T-helper 1 cell treated with Interleukin-12 subunit alpha and Interleukin-12 subunit beta and Interleukin-4 antibody, amounts not matched to agents 30 ng/mL and 1 ng/mL, for 36 hours (primary cell): ENCODE measurements around the gene CYP27A1. TPM values are rescaled to one million over a fixed set of nuclear protein-coding genes. Genes with fewer than 3 reads are reported as not detected.
"Not testable (repeated sequence)": the region's sequence is repeated elsewhere in the genome, so short reads cannot be mapped to it uniquely, and the experiment has no call there.

Experiments
- intact Hi-C: fragments of 100-400 bp; cut with micrococcal nuclease; formaldehyde crosslinking; loops from one replicate; pipeline ENCODE4 v1.15.1; 2024
- total RNA-seq: library from RNA; stranded (reverse); gene quantifications from 2 replicates; pipeline ENCODE4 v1.2.3, GENCODE V29; 2022

The CYP27A1 gene
- total RNA-seq, 1 donor from 2014 or later: 0.17 TPM

DNA sequence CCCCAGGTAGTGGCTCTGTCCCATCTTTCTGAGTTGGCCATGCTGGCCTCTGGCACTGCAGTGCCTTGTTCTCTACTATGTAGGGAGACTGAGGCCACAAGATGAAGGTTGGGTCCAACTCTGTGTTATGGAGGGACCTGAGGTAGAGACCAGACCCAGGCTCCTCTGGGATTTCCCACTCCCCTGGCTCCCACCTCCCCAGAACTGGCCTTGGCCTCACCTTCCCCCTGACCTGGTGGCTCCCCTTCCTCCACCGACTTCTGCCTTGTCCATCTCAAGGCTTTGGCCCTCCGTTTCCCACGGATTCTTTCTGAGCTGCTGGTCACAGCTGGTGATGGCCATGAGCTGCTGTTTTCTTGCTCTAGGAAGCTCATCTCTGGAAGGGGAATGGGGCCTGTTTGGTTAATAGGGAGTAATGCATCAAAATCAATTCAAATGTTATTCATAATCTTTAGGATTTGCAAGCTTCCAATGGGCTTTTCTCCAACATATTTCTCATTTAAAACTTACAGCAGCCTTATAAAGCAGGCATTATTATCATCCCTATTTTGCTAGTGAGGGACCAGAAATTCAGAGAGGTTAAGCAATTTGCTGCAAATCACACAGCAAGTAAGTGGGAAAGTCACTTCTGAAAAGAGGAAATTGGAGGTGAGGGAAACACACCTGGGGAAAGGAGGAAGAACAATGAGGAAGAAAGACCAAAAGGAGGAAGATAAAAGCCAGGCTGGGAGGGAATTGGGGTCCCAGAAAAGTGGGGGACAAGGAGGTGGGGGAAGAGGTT lies 48.8 kb downstream of the CYP27A1 start:
- intact Hi-C loops: no loop called here

- intact Hi-C loops: no loop called here
Measured at GRCh38 chr2:218831378-218831990, 49.5 kb downstream of the CYP27A1 start, which contains the start of gene PRKAG3. TSS of gene PRKAG3 (minus strand) at chr2:218831803.

DNA sequence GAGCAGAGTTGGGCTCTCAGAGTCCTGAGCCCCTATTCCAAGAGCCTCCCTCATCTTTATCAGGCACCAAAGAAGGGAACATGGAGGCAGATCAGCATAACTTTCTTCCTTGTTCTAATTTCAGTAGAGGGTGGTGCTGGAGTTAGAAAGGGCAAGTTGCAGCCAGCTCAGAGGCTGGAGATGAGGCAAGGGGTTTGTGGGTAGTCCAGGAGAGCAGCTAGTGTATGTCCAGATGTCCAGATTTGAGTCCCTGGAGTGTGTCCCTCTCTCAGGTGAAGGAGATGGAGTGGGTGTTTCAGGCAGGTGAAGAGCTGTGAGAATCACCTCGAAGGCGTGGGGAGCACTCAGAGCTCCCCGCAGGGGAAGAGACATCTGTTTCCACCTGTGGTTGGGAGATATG lies 50.1 kb downstream of the CYP27A1 start:
- intact Hi-C loops: no loop called here

GRCh38 chr2:218832520-218832919 lies 50.6 kb downstream of the CYP27A1 start:
- intact Hi-C loops: no loop called here

GRCh38 chr2:218833023-218833609 lies 51.2 kb downstream of the CYP27A1 start:
- intact Hi-C loops: no loop called here

DNA sequence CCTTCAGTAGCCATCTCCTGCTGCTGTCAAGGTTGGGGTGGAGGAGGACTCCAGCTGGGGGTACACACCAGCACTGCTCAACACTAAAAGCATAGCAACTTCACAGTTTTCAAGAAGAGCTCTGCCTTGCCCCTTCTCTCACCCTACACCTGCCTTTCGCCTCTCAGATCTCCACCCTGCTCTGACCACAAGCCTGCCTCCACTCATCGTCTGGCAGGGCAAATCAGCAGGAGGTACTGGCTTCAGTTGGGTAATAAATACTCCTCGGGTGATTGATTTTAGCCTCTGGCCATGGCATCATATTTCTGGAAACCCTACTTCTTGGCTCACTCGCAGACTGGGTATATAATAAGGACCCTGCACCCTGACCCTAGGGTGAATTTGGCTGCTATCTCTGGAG lies 52.7 kb downstream of the CYP27A1 start:
- intact Hi-C loops: no loop called here

- intact Hi-C loops: no loop called here
Measured at GRCh38 chr2:218837495-218837894, 55.5 kb downstream of the CYP27A1 start.

DNA sequence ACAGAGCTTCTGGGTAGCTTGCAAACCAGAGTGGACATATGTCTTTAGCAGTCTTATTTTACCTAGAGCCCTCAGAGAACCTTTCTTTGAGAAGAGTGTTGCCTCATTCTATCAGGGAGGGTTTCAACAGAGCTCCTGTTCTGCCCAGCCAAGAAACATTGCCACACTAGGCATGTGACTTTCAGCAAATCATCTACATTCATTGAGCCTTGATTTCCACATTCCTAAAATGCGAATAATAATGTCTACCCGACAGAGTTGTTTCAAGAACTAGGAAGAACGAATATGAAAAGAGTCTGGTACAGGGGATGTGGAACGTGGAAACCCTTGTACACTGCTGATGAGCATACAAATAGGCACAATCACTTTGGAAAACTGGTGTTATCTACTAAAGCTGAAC lies 57.5 kb downstream of the CYP27A1 start:
- intact Hi-C loops: no loop called here

- intact Hi-C loops: no loop called here
Measured at GRCh38 chr2:218839888-218840287, 57.9 kb downstream of the CYP27A1 start.

GRCh38 chr2:218844334-218844733 lies 62.4 kb downstream of the CYP27A1 start:
- intact Hi-C loops: not testable (repeated sequence)

DNA sequence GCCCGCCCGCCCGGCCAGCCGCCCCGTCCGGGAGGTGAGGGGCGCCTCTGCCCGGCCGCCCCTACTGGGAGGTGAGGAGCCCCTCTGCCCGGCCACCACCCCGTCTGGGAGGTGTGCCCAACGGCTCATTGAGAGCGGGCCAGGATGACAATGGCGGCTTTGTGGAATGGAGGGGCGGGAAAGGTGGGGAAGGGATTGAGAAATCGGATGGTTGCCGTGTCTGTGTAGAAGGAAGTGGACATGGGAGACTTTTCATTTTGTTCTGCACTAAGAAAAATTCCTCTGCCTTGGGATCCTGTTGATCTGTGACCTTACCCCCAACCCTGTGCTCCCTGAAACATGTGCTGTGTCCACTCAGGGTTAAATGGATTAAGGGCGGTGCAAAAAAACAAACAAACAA lies 65.0 kb downstream of the CYP27A1 start:
- intact Hi-C loops: loop anchor here (1.0 to 2.0 kb wide), 8 partner anchors 45 to 546 kb away; partner anchors contain the start of genes BCS1L, RNF25, STK36 and ZNF142

- intact Hi-C loops: loop anchor here (5.0 to 10.0 kb wide), 2 partner anchors 265 to 308 kb away; no protein-coding TSS in a partner anchor
Measured at GRCh38 chr2:218849721-218850120, 67.8 kb downstream of the CYP27A1 start.

- intact Hi-C loops: loop anchor here (5.0 to 10.0 kb wide), 2 partner anchors 264 to 307 kb away; no protein-coding TSS in a partner anchor
Measured at GRCh38 chr2:218850796-218851195, 68.8 kb downstream of the CYP27A1 start.

- intact Hi-C loops: loop anchor here (5.0 to 10.0 kb wide), 2 partner anchors 264 to 306 kb away; no protein-coding TSS in a partner anchor
Measured at GRCh38 chr2:218851286-218851685, 69.3 kb downstream of the CYP27A1 start.

DNA sequence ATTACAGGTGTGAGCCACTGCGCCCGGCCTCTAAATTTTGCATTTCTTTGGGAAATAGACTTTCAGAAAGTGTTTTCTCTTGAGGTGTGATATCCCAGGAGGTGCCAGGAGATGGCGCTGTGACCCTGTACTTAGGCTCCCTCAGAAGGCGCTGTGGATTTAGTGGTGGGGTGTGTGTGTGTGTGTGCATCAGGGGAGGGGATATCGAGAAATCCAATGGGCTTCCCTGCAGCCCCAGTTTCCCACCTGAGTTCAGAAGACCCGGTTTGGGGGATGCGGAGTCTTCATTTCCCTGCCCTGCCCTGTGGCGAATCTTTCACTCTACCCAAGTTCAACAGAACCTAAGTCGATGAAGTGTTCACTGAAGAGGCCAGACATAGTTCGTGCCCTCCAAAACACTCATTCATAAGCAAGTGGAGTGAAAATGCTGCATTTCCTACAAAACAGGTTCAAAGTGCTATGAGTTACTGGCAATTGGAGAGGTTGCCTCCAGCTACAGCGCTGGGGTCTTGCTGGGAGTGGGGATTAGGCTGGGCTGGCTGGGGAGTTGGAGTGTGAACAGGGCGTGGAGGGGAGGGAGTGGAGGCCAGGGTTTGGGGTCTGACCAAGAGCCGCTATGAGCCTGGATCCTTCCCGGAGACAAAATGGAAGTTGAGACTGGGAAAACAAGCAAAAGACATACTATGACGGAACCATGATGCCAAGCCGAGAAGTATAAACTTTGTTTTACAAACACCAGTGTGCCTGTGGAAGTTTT lies 71.1 kb downstream of the CYP27A1 start:
- intact Hi-C loops: loop anchor here (1.0 to 10.0 kb wide), 5 partner anchors 23 to 304 kb away; no protein-coding TSS in a partner anchor

DNA sequence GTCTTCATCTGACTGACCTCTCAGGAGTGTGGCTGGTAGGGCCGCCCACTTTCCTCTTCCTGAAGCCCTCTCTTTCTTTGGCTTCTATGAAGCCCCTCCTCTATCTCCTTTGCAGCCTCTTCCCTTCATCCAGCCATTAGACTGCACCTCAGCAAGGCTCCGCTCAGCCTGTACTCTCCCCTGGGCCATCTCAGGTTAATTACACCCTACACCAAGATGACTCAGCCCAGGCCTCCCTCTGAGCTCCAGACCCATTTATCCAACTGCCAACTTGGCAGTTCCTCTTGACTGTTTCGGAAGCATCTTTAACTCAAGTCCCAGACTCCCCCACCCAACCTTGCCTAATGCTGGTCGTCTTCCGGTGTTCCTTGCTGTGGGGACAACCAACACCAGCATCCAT lies 71.8 kb downstream of the CYP27A1 start:
- intact Hi-C loops: loop anchor here (1.0 to 10.0 kb wide), 5 partner anchors 23 to 304 kb away; no protein-coding TSS in a partner anchor

DNA sequence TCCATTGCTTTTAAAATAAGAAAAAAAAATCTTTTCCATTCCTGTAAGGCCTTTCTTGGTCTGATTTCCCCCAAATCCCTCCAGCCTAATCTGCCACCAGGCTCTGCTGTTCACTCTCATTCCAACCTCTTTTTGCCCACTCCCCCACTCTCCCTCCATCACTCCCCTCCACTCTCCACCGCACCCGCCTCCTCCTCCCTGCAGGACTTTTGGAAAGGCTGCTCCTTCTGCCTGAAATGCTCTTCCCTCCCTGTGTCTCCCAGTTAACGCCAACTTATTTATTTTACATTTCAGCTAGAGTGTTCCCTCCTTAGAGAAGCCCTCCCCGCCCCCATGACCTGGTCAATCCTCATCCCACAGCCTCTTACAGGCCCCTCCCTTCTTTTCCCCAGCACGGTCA lies 72.9 kb downstream of the CYP27A1 start:
- intact Hi-C loops: loop anchor here (5.0 to 10.0 kb wide), 2 partner anchors 260 to 302 kb away; no protein-coding TSS in a partner anchor

GRCh38 chr2:218855305-218856166 lies 73.6 kb downstream of the CYP27A1 start:
- intact Hi-C loops: loop anchor here (10.0 kb wide), 1 partner anchor 259 kb away; no protein-coding TSS in a partner anchor

GRCh38 chr2:218856167-218856895 lies 74.4 kb downstream of the CYP27A1 start:
- intact Hi-C loops: loop anchor here (10.0 kb wide), 1 partner anchor 258 kb away; no protein-coding TSS in a partner anchor
